Activated CD8-positive, alpha-beta memory T cell treated with anti-CD3 and anti-CD28 coated beads, Interleukin-2, amount 50 U/mL, for 24 hours (primary cell): ENCODE measurements around the gene GPD2.

Experiments
- DNase-seq: peaks from one replicate; pipeline ENCODE4 v3.0.0-alpha.2; 2020; ENCODE audit errors: extremely low read depth

The GPD2 gene

DNA sequence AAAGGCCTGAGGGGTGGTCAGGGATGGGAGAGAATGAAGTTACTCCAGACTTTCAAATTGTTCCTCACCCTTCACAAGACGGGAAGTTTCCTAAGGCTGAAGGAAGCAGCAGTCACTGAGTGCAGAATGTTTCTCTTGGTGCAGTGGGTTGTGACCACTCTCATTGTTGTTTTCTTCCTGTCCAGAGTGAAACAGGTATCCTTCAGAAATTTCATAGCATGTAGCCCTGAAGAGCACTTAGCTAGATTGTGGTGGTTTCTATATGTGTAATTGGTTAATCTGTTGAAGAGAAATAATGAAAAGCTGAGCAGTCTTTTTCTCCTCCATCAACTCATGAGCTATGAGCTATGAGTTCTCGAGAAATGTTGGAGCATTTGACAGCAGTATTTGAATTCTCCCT, 96.8 kb downstream of the GPD2 start:
- no peak for DNase-seq

DNA sequence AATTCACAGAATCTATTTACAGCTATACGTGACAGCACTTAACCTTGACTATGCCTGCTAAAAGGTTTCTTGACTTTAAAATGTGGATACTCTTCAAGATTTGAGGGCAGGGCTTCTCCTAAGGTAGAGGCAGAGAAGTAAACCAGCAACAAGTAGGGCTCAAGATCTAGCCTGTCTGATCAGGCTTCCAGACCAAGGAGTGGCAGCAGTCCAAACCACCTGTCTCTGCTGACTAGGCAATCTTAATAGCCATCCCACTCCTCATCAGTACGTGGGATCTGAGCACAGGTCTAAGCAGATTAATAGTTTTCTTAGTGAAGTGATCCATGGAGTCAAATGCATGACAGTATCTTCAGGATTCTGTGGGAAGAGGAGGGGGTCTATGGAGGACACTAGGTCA, 100.4 kb downstream of the GPD2 start:
- no peak for DNase-seq

DNA sequence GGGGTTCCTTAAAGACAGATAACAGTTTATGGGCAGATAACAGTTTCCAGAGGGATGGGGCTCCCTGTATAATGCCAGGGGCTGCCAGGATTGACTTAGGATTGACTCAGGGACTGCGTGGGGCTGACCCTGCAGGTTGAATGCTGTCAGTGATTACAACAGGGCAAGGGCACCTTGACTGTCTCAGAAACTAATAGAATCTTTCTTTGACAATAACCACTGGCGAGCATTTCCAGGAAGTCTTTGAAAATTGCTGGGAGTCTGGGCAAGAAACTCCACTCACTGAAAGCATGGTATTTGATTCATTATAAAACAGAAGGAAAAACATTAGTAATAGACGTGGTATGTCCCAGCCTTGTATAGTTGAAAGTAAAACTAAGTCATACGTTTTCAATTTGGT, 101.0 kb downstream of the GPD2 start:
- DNase-seq = no peak

DNA sequence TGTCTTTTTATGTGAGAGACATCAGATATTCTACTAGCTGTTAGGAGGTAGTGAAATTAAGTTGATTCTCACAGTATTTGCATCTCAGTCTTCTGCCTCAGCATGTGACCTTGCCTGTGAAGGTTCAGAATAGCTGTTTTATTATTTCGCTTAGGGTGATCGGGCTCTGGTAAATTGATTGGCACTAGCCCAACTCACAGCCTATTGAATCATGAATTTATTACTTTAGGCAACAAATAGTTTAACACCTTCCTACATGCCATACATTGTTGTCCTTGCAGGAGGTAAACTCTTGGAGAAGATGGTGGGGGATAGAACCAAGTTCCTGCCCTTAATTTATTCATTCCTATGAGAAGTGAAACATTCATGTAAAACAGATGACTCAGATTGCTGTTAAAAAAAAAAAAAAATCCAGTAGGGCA, 101.9 kb downstream of the GPD2 start:
- no peak for DNase-seq

DNA sequence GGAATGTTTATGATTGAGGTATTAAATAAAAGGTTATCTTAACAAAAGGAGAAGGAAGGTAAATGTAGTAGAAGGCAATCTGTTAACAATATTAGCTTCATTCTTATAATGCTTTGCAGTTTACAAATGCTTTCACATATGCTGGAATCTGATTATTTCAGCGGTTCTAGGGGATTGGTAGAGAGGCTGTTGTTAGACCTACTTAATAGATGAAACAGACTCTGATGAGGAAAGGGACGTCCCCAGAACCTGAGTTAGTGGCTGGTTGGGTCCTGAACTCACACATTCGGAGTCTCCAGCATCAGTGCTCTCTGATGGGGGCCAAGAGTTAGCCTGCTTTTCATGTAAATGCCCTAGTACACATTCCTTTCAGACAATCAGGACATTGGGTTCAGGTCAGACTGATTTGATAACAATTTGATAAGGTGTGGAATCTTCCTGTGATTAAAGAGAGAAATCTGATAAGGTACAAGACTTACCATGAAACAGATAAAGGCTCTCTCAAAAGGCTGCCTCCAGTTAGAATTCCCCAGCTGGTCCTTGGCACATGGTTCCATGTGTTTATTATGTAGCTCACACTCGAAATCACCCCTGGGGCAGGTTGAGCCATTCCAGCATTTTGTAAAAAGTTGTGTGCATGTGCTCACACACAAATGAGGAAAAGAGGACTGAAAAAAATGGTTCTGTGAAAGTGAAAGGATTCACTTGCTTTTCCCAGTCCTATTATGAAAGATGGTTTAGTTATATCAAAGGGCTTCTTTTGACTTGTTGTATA, 103.1 kb downstream of the GPD2 start:
- no peak for DNase-seq

DNA sequence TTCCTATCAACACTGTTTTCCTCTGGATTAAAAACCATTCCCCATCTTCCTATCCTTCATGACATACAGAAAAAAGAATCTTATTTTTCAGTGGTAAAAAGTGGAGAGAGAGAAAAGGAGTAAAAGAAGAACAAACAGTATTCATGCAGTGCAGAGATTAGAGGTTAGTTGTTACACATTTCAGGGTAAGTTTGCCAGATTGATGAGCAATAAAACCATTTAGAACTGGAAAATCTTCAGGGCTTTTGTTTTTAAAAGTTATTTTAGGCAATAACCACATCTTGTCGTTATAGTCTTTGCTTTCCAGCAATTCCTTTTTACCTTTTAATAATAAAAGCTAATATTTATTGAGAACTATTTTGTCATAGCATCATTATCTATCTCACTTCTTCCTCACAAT, 104.5 kb downstream of the GPD2 start:
- DNase-seq = no peak

DNA sequence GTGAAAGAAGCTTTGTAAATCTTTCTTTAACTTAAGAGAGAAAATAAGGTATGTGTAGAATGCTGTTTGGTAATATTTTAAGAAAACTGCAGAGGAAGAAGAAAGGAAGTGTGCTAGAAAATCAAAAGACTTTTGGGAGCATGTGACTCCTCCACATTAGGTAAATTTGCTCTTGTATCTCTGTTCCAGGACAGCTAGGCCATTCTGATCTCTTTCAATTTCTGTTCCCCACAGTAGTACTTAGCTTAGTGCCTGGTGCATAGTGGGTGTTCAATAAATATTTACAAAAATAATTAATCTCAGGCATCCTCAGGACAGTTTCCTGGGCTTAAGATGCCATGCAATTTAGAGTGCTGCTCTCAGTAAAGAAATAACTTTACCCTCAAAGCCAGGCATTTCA, 105.0 kb downstream of the GPD2 start:
- DNase-seq = no peak

DNA sequence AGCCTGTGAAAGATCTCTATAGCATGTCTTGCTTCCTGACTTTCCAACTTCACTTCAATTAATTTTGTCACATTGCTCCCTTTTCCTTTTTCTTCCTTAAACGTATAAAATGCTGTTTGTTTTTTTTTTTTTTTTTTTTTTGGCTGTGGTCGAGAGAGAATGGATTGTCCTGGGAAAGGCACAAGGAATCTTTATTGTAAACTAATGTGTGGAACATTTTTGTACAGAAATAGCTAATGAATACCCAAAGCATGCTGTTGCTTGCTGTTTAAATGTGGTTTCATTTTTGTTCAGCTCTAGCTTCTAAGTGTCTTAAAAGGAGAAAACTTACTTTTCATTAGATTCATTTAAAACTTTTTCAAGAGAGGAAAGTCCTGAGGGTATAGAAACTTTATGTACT, 105.5 kb downstream of the GPD2 start:
- no peak for DNase-seq

DNA sequence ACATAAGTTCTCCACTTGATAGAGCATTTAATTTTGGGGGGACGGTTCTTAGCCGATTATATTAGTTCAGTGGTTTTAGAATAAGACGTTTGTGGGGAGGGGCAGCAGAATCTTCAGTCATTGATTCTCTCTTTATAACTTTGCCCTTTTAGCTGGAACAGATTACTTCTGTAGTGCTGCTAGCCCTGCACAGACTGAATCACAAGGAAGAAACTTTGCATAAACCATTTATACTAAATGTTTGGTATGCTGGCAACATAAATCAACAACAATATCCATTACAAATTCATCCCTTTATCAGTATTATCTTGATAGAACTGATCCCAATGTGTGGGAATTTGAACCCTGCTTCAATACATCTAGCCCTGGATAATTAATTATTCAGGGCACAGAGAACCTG, 112.2 kb downstream of the GPD2 start:
- no peak for DNase-seq

DNA sequence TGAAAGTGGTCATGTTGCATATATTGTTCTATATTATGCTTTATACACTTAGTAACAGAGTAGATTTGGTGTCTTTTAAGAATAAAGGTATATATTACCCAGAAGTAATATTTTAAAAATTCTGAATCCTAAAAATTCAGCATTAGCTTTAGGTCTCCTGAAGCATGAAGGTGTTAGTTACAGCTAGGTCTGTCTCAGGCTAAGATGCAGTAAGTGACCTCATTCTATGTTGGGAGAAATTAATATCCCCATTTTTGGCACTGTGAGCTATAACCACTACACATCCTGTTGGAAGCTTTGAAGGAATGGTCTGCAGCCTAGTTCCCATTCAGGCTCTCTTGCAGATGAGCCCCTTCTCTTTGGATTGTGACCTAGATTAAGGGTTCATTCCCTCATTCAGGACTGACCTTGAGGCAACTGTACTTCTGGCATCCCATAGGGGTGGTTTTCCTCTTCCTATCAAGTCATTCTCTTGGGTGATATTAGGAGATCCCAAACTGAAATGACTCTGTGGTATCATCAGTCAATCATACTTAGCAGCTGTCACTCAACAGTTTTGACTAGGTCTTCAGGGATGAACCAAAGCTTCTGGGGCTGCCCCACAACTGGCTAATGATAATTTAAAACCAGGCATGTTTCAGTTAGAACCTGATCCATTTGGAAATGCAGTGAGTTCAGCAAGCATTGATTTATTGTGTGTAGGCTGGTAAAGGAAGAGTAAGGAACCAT, 117.7 kb downstream of the GPD2 start:
- DNase-seq = no peak

DNA sequence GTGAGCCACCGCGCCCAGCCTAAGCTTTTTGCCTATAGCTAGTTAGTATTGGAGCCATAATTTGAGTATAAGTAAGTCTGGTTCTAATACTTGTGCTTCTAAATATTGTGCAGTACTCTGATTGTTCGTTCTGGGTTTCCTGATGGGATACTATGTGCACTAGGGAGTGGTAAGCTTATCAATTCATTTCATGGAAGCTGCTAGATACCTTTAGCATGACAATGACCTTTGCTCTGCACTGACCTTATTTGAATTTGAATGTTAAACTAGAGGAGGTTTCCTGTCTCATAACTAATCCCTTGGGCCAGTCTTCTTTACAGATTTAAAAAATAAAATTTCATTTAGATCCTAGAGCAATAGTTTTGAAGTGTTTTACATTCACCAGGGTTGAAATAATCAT, 125.1 kb downstream of the GPD2 start:
- DNase-seq = no peak

DNA sequence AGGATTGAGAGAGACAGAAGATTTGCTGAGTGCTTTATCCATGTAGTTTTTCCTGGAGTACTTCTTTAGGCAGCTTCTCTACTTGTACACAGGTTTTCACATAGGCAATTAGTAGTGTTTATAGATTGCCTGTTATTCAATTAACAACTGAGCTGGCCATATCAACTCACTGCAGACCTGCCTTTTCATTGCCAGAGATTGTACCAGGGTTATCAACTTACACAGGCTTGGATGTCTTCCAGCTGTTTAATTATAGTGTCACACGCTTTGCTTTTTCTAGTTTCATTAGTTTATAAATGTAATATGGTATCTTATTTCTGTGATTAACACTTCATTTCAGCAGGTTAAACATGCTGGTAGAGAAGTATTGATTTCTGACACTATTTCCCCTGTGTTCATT, 125.9 kb downstream of the GPD2 start:
- DNase-seq = no peak

DNA sequence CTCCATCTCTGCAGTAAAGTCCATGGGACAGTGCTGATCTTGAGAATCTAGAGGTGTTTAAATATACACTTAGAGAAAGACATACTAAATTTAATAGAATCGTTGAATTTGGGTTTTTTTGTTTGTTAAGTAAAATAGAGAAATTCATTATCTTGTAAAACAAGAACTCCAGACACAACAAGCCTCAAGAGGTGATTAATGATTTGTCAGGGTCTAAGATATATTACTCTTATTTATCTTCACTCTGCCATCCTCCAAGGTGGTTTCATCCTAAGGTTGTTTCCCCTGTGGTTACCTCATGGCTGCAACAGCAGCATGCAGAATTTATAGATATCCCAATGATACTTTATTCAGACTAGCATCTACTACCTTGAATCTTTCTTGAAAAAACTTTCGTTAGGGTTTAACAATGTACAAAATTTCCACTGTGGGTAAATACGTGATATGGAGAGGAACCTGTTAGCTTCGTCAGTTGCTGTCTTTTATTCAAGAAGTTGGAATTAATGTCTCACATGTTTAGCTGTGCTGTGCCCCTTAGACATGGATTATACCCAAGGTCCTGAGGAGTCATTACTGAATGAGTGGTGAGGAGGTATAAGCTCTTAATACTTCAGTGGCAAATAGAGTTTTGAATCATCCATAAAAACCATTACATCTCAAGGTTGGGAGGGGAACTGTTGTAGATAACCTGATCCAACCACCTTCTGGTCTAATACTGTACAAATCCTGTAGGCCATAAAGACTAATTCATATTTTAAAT, 128.0 kb downstream of the GPD2 start:
- DNase-seq = no peak

DNA sequence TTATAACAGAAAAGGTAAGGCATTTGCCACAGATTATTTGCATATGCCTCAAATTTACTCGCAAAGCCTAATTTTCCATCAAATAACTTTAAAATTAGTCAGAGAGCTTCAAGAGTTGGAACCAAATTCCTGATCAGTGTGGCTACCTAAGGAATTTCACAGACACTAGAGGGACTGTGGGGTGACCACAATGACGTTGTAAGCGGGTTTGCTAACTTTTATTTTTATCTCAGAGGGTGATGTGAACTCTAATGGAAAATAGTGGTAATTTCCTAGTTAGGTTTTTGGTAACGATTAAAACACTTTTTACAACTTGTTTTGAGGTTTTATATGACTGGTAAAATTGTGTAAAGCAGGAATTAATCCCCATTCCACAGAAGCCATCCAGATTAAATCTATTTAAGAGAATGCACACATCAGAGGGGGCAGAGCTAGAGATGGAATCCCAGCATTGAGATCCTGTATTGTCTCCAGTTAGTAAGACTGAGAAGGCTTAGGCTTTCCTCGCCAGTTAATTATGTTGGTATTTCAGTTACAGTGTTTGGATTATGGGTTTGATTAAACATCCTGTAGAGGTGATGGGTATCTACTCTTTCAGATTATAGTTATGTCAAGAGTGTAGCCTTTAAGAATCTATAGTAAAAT, 129.0 kb downstream of the GPD2 start:
- no peak for DNase-seq

DNA sequence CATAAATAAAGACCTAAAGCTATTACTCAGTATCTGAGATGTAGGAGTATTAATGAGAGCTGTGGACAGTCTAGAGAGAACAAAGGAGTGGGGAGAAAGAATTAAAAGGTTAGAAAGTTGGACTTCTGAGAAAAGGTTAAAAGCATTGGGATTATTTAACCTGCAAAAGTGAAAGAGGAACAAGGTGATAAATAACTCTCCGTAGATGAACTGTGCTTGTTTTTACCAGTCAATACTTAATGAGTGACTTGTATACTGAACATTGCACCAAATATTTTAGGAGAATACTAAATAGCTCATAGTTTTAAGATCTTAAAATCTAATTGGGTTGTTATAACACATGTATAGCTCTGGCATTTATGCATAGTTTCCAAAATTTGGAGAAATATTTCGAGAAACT, 137.5 kb downstream of the GPD2 start:
- no peak for DNase-seq

DNA sequence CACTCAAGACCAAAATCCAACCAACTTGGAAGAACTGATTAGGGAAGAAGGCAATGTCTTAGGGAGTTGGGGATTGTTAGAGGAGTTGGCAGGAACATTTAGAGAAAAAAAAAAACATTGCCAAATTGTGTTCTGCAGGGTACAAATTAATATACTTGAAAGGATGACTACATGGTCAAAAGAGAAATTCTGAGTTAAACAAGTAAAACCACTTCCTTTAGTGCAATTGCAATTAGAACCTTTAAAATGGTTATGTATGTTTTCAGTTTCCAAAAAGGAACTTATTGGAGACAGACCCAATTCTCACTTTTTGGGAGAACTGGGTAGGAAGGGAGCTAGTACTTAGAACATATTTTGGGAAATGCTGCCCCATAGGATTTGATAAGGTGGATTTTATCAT, 137.9 kb downstream of the GPD2 start:
- DNase-seq = no peak

DNA sequence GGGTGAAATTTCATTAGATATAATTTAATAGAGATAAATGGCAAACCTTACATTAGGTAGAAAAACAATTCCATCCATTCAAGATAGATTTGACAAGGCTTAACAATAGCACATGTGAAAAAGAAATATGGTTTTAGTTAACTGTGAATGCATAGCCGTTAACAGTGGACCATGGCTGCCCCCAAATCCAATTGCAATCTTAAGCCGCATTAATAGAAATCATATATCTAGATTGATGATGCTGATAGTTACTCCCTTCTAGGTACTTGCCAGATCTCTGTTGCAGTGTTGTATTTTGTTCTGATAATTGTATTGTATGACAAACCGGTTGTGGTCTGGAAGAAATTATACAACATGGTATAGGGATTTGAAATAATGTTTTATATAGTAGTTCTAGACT, 139.8 kb downstream of the GPD2 start:
- DNase-seq = no peak

DNA sequence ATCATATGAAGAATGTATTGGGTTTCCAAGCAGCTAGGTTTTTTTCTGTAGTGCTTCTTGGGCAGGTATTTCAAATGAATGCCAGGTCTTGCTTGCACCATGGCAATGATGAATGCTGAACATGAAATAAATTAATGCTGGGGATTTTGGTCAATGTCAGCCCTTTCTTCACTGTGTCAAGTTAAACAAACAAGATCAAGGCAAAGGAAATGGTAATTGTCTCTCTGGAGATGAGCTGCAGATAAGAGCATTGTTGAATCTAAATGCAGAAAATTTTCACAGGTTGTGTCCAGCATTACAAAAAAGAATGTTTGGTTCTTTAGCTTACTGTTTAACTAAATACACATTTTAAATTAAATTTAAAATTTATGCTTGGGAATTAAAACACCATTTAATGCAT, 144.3 kb downstream of the GPD2 start:
- DNase-seq = no peak

DNA sequence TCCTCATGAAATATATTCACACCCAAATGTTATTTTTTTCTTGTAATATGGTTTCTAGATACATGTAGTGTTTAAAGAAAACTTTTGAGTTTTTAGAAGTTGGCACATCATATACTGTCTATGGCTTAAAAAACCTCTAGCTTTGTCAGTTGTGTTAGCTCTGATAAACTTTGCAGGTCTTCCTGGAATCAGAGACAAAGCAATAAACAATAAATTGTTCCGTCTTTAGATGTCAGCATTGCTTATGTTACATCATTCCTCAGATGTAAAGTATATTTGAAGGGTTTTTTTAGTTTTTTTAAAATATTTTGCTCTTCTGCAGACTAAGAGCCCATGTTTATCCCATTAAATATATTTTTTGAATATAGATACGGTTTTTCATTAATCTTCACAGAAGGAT, 145.1 kb downstream of the GPD2 start:
- DNase-seq = no peak

DNA sequence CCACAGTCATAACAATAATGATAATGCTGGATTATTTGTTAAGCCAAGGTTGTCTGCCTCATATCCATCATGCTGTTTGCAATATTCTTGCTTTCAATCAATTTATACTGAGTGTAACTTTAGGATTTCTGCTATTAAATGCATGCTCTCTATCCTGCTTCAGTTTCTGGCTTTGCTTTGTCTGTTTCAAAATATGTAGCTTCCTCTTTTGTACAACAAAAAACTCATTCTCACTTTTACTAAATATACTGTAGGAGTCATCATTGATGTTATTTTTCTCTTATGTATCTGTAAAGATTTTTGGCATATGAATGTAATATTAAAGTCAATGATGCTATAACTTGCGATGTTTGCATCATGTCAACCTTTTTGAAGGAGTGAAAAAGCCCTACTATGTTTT, 149.3 kb downstream of the GPD2 start:
- no peak for DNase-seq

DNA sequence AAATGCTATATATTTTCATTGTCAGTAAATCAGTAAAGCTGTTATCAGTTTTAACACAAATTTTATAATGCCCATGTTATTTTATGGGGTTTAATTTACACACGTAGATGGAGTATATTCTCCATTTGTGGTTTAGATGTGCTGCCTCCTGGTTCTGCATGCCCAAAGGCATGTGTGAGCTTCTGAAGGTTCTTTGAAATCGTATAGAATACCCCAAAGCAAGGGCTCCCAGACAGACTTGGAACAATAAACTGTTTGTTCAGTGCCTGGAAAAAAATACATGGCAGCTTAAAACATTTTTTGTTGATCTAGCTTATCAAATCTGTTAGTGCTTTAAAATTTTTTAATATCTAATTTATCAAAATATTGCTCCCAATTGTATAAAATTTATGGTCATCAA, 150.4 kb downstream of the GPD2 start:
- no peak for DNase-seq

DNA sequence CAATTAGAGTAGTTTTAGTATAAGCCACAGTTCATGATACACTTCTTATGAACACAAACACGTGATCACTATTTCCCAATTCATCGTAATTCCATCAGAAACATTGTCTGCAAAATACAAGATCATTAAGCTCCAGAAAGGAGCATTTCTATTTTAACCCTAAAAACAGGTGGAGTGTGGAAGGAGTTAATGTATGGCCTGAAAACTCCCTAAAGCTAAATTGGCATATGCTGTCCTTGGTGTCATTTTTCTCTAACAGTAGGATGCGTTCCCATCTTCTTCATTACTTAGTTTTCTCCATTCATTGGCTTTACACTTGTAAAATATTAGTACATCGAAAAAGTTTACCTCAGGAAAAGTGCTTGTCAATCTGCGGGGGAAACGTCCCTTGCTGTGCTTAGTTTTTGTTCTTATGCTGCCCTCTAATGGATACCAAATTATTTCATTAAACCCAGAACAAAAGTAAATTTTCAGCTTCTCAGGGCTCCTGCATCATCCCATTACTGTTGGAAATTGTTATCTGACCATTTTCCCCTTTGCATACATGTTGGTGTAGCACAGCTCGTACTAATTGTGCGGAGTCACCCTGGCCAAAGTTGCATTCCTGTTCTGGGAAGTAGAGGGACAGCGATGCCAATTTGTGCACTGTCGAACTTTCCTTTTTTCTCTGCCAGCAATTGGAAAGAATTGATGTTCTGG, 153.4 kb downstream of the GPD2 start:
- no peak for DNase-seq
